Lung microvascular endothelial cell (primary cell): Measurements from ENCODE around the gene OR51F2. TPM values are rescaled to one million over a fixed set of nuclear protein-coding genes. Genes with fewer than 3 reads are reported as not detected.

Experiments
- total RNA-seq: library from RNA; depleted of rRNA; stranded (reverse); fragments of >200 nt; gene quantifications from 2 replicates; pipeline ENCODE4 v1.2.1, GENCODE V29; 2014

OR51F2 gene
- total RNA-seq, 1 donor from 2014 or later, result not detected

Other genes starting within 250 kb of the OR51F2 start
- gene OR52I2, start 239.6 kb upstream of the OR51F2 start, total RNA-seq, result not detected in 2 replicates
- gene OR52I1, start 227.3 kb upstream of the OR51F2 start, total RNA-seq, result not detected in 2 replicates
- gene TRIM68, start 213.1 kb upstream of the OR51F2 start, total RNA-seq, result 7.2 and 8.3 TPM in 2 replicates
- not detected in 2 replicates for gene OR51D1, start 183.8 kb upstream of the OR51F2 start, total RNA-seq
- gene OR51E1, start 177.3 kb upstream of the OR51F2 start, total RNA-seq, result not detected in 2 replicates
- gene OR51E2, start 123.5 kb upstream of the OR51F2 start, total RNA-seq, result not detected in 2 replicates
- not detected in 2 replicates for gene MMP26, start 116.5 kb upstream of the OR51F2 start, total RNA-seq
- gene OR51F1, start 51.4 kb upstream of the OR51F2 start, total RNA-seq, result not detected in 2 replicates
- not detected in 2 replicates for gene OR52R1, start 16.9 kb upstream of the OR51F2 start, total RNA-seq
- not detected in 2 replicates for gene OR51S1, start 27.9 kb downstream of the OR51F2 start, total RNA-seq
- not detected in 2 replicates for gene OR51T1, start 60.6 kb downstream of the OR51F2 start, total RNA-seq
- gene OR51A7, start 82.5 kb downstream of the OR51F2 start, total RNA-seq, result not detected in 2 replicates
- gene OR51G2, start 98.0 kb downstream of the OR51F2 start, total RNA-seq, result not detected in 2 replicates
- not detected in 2 replicates for gene OR51G1, start 103.0 kb downstream of the OR51F2 start, total RNA-seq
- not detected in 2 replicates for gene OR51A4, start 126.3 kb downstream of the OR51F2 start, total RNA-seq
- gene OR51A2, start 134.4 kb downstream of the OR51F2 start, total RNA-seq, result not detected in 2 replicates
- gene OR51L1, start 173.5 kb downstream of the OR51F2 start, total RNA-seq, result not detected in 2 replicates
- not detected in 2 replicates for gene OR52J3, start 225.2 kb downstream of the OR51F2 start, total RNA-seq
- not detected in 2 replicates for gene OR52E2, start 238.3 kb downstream of the OR51F2 start, total RNA-seq
- gene OR52E1, start 248.3 kb downstream of the OR51F2 start, total RNA-seq, result not detected in 2 replicates